ENCODE measurements around the gene GBP7. TPM values are rescaled to one million over a fixed set of nuclear protein-coding genes. Genes with fewer than 3 reads are reported as not detected.

Gene GBP7
- polyA plus RNA-seq, 3 donors: not detected

- H3K27me3 ChIP-seq (ENCODE audit: control insufficient read depth in 2 of 2, insufficient read depth in 2 of 2, low read length in 2 of 2): no peaks in the 10 kb centered on the region
- no peak overlapping the region for H3K4me3 ChIP-seq (replicated peaks in 1 of 3; ENCODE audit: low read depth in 2 of 3, low read length in 3 of 3)
- H3K9me3 ChIP-seq (replicated peaks in 1 of 2; ENCODE audit: control insufficient read depth in 1 of 2, insufficient read depth in 1 of 2, low read length in 2 of 2): peaks cover 3 to 6% of the 10 kb centered on the region in 2 donors
- intact Hi-C loops (cut with micrococcal nuclease): no loop called here
- peak in 1 of 3 donors; percentile 38 for DNase-seq
- no peak overlapping the region for H3K9ac ChIP-seq (ENCODE audit: insufficient read depth, low read length, poor library complexity, severe bottlenecking)
- H3K27ac Mint-ChIP-seq: no peak overlapping the region
- no peak overlapping the region for H2AFZ ChIP-seq (ENCODE audit: insufficient read depth, low read depth, low read length, poor library complexity, severe bottlenecking)
- no peak overlapping the region for H3K27ac ChIP-seq (ENCODE audit: low read depth in 1 of 2, low read length in 2 of 2)
- H3K4me1 ChIP-seq (ENCODE audit: control insufficient read depth in 1 of 2, insufficient read depth in 2 of 2, low read length in 2 of 2): no peaks in the 10 kb centered on the region
- no peak for TF ChIP-seq CTCF (IDR thresholded peaks at IDR 0.05)
- H3K79me2 ChIP-seq (ENCODE audit: insufficient read depth, low read length): no peaks in the 10 kb centered on the region
- peaks cover 44 to 52% of the 10 kb centered on the region in 2 donors for H3K36me3 Mint-ChIP-seq
- no peaks in the 10 kb centered on the region for H4K20me1 ChIP-seq (ENCODE audit: insufficient read depth, low read length)
- no peak overlapping the region for H3K4me2 ChIP-seq (replicated peaks; ENCODE audit: extremely low read depth, low read length, poor library complexity, severe bottlenecking)
- H3K36me3 ChIP-seq (replicated peaks in 1 of 2; ENCODE audit: control insufficient read depth in 1 of 2, insufficient read depth in 2 of 2, low read length in 2 of 2): peaks cover 44 to 54% of the 10 kb centered on the region in 2 donors
- H3K27me3 Mint-ChIP-seq (ENCODE audit: low read depth in 3 of 3): no peaks in the 10 kb centered on the region
- H3K9me3 Mint-ChIP-seq: peaks cover 2 to 17% (median 7%) of the 10 kb centered on the region in 7 donors
- H3K4me1 Mint-ChIP-seq: no peaks in the 10 kb centered on the region
- WGBS (ENCODE audit: insufficient coverage): 100% methylated on average over 2 of the region's 2 CpGs
- no peak overlapping the region for H3K4me3 Mint-ChIP-seq
Measured at GRCh38 chr1:89104147-89104546, 71.7 kb downstream of the GBP7 start.

GRCh38 chr1:89102021-89102420 is 73.8 kb downstream of the GBP7 start:
- Histone ChIP-seq H3K79me2 (ENCODE audit: insufficient read depth, low read length) (no peaks in the 10 kb centered on the region), H3K4me3 (replicated peaks in 1 of 3; ENCODE audit: low read depth in 2 of 3, low read length in 3 of 3) (no peak overlapping the region), H3K27ac (ENCODE audit: low read depth in 1 of 2, low read length in 2 of 2) (no peak overlapping the region), H3K4me2 (replicated peaks; ENCODE audit: extremely low read depth, low read length, poor library complexity, severe bottlenecking) (no peak overlapping the region), H2AFZ (ENCODE audit: insufficient read depth, low read depth, low read length, poor library complexity, severe bottlenecking) (no peak overlapping the region), H3K36me3 (replicated peaks in 1 of 2; ENCODE audit: control insufficient read depth in 1 of 2, insufficient read depth in 2 of 2, low read length in 2 of 2) (peaks cover 23 to 33% of the 10 kb centered on the region in 2 donors), H3K9ac (ENCODE audit: insufficient read depth, low read length, poor library complexity, severe bottlenecking) (no peak overlapping the region), H3K9me3 (replicated peaks in 1 of 2; ENCODE audit: control insufficient read depth in 1 of 2, insufficient read depth in 1 of 2, low read length in 2 of 2) (peaks cover 3 to 6% of the 10 kb centered on the region in 2 donors), H4K20me1 (ENCODE audit: insufficient read depth, low read length) (no peaks in the 10 kb centered on the region), H3K27me3 (ENCODE audit: control insufficient read depth in 2 of 2, insufficient read depth in 2 of 2, low read length in 2 of 2) (no peaks in the 10 kb centered on the region), H3K4me1 (ENCODE audit: control insufficient read depth in 1 of 2, insufficient read depth in 2 of 2, low read length in 2 of 2) (no peaks in the 10 kb centered on the region)
- intact Hi-C loops (cut with micrococcal nuclease): no loop called here
- Mint-ChIP-seq H3K4me1 (no peaks in the 10 kb centered on the region), H3K36me3 (peaks cover 23 to 31% of the 10 kb centered on the region in 2 donors), H3K4me3 (no peak overlapping the region), H3K9me3 (peaks cover 2 to 21% (median 8%) of the 10 kb centered on the region in 7 donors), H3K27ac (no peak overlapping the region), H3K27me3 (ENCODE audit: low read depth in 3 of 3) (peaks cover 0 to 4% (median 0%) of the 10 kb centered on the region in 3 donors)
- peak in 1 of 3 donors; percentile 46 for DNase-seq
- TF ChIP-seq CTCF (IDR thresholded peaks at IDR 0.05): no peak
